Activated T-helper 1 cell treated with anti-CD3 and anti-CD28 coated beads, Interleukin-2, amount 50 U/mL, for 16 hours (primary cell): ENCODE results near the gene CCT5.
"Not testable (repeated sequence)": the region's sequence is repeated elsewhere in the genome, so short reads cannot be mapped to it uniquely, and the experiment has no call there.

ENCODE experiments used
- DNase-seq, 2 donors: peaks; one replicate each; pipeline ENCODE4 v3.0.0-alpha.2; 2020; ENCODE audit warnings: low read depth in 1 of 2, low spot score in 1 of 2

CCT5 gene

GRCh38 chr5:10300246-10300645, 50.2 kb downstream of the CCT5 start:
- no peak for DNase-seq

- DNase-seq: no peak
Measured at GRCh38 chr5:10301266-10301665, 51.2 kb downstream of the CCT5 start.

GRCh38 chr5:10301842-10302610, 51.9 kb downstream of the CCT5 start:
- DNase-seq: no peak

- DNase-seq: no peak
Measured at GRCh38 chr5:10303201-10303600, 53.1 kb downstream of the CCT5 start.

GRCh38 chr5:10303699-10304170, 53.7 kb downstream of the CCT5 start:
- no peak for DNase-seq

GRCh38 chr5:10304932-10305331, 54.9 kb downstream of the CCT5 start:
- no peak for DNase-seq

- no peak for DNase-seq
Measured at GRCh38 chr5:10306114-10306513, 56.0 kb downstream of the CCT5 start.

- no peak for DNase-seq
Measured at GRCh38 chr5:10306806-10307205, 56.7 kb downstream of the CCT5 start.

GRCh38 chr5:10307206-10308148, 57.4 kb downstream of the CCT5 start, which contains the start of gene CMBL:
TSS of gene CMBL (minus strand) at chr5:10307902. CDS start at chr5:10290762, 17,140 bp downstream.
- DNase-seq: no peak

GRCh38 chr5:10308844-10309243, 58.8 kb downstream of the CCT5 start:
- DNase-seq: no peak

GRCh38 chr5:10310066-10310779, 60.1 kb downstream of the CCT5 start:
- DNase-seq: no peak

GRCh38 chr5:10310835-10311570, 60.9 kb downstream of the CCT5 start:
- not testable (repeated sequence) for DNase-seq

GRCh38 chr5:10311595-10312425, 61.7 kb downstream of the CCT5 start:
- no peak for DNase-seq

GRCh38 chr5:10315201-10315600, 65.1 kb downstream of the CCT5 start:
- DNase-seq: no peak
